GM23338 (cell line): Measurements from ENCODE around the gene CACNA2D3. TPM values are rescaled to one million over a fixed set of nuclear protein-coding genes. Genes with fewer than 3 reads are reported as not detected.
A peak's percentile ranks its signal among the peaks of the same experiment; 100 is the strongest.

Experiments used
- ATAC-seq: fragments of 200-7000 bp; cut with Tn5 transposase; 3 replicates; pipeline ENCODE4 v1.9.1; 2020
- DNase-seq: peaks from one replicate; pipeline ENCODE4 v3.0.0-alpha.2; 2015; ENCODE audit warnings: low spot score
- H2AFZ ChIP-seq: fragments of 200-600 bp; sonication (generic); 2 replicates; pipeline ENCODE4 v1.8.0; 2016; ENCODE audit warnings: antibody characterized with exemption, mild to moderate bottlenecking, moderate library complexity
- H3F3A ChIP-seq: fragments of 200-600 bp; sonication (generic); replicated peaks from 2 replicates; pipeline ENCODE4 v1.8.0; 2017; ENCODE audit warnings: antibody characterized with exemption, mixed run types, low read depth
- H3K27ac ChIP-seq: fragments of 200-600 bp; sonication (generic); 2 replicates; pipeline ENCODE4 v1.6.1; 2016; ENCODE audit warnings: low read depth
- H3K27me3 ChIP-seq: fragments of 200-600 bp; sonication (generic); 2 replicates; pipeline ENCODE4 v1.8.0; 2016; ENCODE audit warnings: mild to moderate bottlenecking, mixed run types, moderate library complexity; ENCODE audit not compliant: insufficient read depth
- H3K36me3 ChIP-seq: fragments of 200-600 bp; sonication (generic); 2 replicates; pipeline ENCODE4 v1.8.0; 2016; ENCODE audit warnings: mild to moderate bottlenecking; ENCODE audit not compliant: insufficient read depth
- H3K4me1 ChIP-seq: fragments of 200-600 bp; sonication (generic); 2 replicates; pipeline ENCODE4 v1.8.0; 2016; ENCODE audit warnings: mild to moderate bottlenecking, moderate library complexity; ENCODE audit not compliant: insufficient read depth
- H3K4me2 ChIP-seq: fragments of 200-600 bp; sonication (generic); 2 replicates; pipeline ENCODE4 v1.7.1; 2017; ENCODE audit warnings: mixed run types
- H3K4me3 ChIP-seq: fragments of 200-600 bp; sonication (generic); 2 replicates; pipeline ENCODE4 v1.6.1; 2016; ENCODE audit warnings: mixed run types
- H3K79me2 ChIP-seq: fragments of 200-600 bp; sonication (generic); replicated peaks from 2 replicates; pipeline ENCODE4 v1.8.0; 2017; ENCODE audit warnings: mild to moderate bottlenecking; ENCODE audit not compliant: insufficient read depth
- H3K9me2 ChIP-seq: fragments of 200-600 bp; sonication (generic); 2 replicates; pipeline ENCODE4 v1.8.0; 2017; ENCODE audit not compliant: insufficient read depth
- H4K20me1 ChIP-seq: fragments of 200-600 bp; sonication (generic); replicated peaks from 2 replicates; pipeline ENCODE4 v1.8.0; 2017; ENCODE audit warnings: mild to moderate bottlenecking; ENCODE audit not compliant: insufficient read depth
- H3K27ac Mint-ChIP-seq: 2 replicates; pipeline ENCODE4 v1.8.0; 2020; ENCODE audit warnings: inconsistent platforms, mild to moderate bottlenecking, moderate library complexity, mixed read lengths
- H3K27me3 Mint-ChIP-seq: 3 replicates; pipeline ENCODE4 v1.8.0; 2022; ENCODE audit warnings: low read depth, mild to moderate bottlenecking, moderate library complexity, mixed read lengths, inconsistent platforms; ENCODE audit not compliant: insufficient read depth, poor library complexity
- H3K36me3 Mint-ChIP-seq: 3 replicates; pipeline ENCODE4 v1.8.0; 2021; ENCODE audit warnings: low read depth, mild to moderate bottlenecking, inconsistent platforms, moderate library complexity, mixed read lengths
- H3K4me1 Mint-ChIP-seq: 3 replicates; pipeline ENCODE4 v1.8.0; 2020; ENCODE audit warnings: mild to moderate bottlenecking, inconsistent platforms, mixed read lengths
- H3K4me3 Mint-ChIP-seq: 3 replicates; pipeline ENCODE4 v1.8.0; 2021; ENCODE audit warnings: moderate library complexity, mild to moderate bottlenecking, inconsistent platforms, mixed read lengths
- H3K9me3 Mint-ChIP-seq: 3 replicates; pipeline ENCODE4 v1.8.0; 2020; ENCODE audit warnings: moderate library complexity, mild to moderate bottlenecking, inconsistent platforms, mixed read lengths
- CREB1 ChIP-seq: fragments of 250-450 bp; sonication (Bioruptor Pico); IDR thresholded peaks from 2 replicates; pipeline ENCODE4 v1.5.0; 2020; ENCODE audit warnings: low read depth, mild to moderate bottlenecking, moderate library complexity
- EZH2 ChIP-seq: fragments of 200-600 bp; sonication (generic); IDR thresholded peaks from one replicate; pipeline ENCODE4 v1.8.0; 2017; ENCODE audit warnings: antibody characterized with exemption, mild to moderate bottlenecking, low read depth; ENCODE audit not compliant: unreplicated experiment
- EZH2phosphoT487 ChIP-seq: fragments of 200-600 bp; sonication (generic); IDR thresholded peaks from one replicate; pipeline ENCODE4 v1.8.1; 2018; ENCODE audit warnings: antibody characterized with exemption; ENCODE audit not compliant: unreplicated experiment
- JUNB ChIP-seq: IDR thresholded peaks from one replicate; pipeline ENCODE4 v1.6.1; 2016; ENCODE audit warnings: antibody characterized with exemption; ENCODE audit not compliant: unreplicated experiment
- NANOG ChIP-seq: IDR thresholded peaks from 2 replicates; pipeline ENCODE4 v1.6.1; 2016; ENCODE audit warnings: antibody characterized with exemption, borderline replicate concordance
- POLR2AphosphoS5 ChIP-seq: IDR thresholded peaks from 2 replicates; pipeline ENCODE4 v1.6.1; 2016; ENCODE audit warnings: antibody characterized with exemption, low read depth
- STAT1 ChIP-seq: IDR thresholded peaks from one replicate; pipeline ENCODE4 v1.6.1; 2016; ENCODE audit warnings: antibody characterized with exemption; ENCODE audit not compliant: unreplicated experiment
- ZNF114 ChIP-seq: fragments of 250-450 bp; sonication (Bioruptor Pico); IDR thresholded peaks from 2 replicates; pipeline ENCODE4 v1.5.0; 2020; ENCODE audit warnings: mild to moderate bottlenecking, moderate library complexity
- ZNF331 ChIP-seq: fragments of 250-450 bp; sonication (Bioruptor Pico); IDR thresholded peaks from 2 replicates; pipeline ENCODE4 v1.5.0; 2020; ENCODE audit warnings: low read depth, mild to moderate bottlenecking, moderate library complexity
- polyA plus RNA-seq: library from polyadenylated mRNA; unstranded; fragments of >200 nt; fragmentation: Nextera tagmentation; extraction: Ambion mirVana; gene quantifications from 2 replicates; pipeline ENCODE4 v1.2.1, GENCODE V29; 2016
- total RNA-seq: library from RNA; depleted of rRNA; stranded (reverse); fragments of >200 nt; shearing (Covaris generic); gene quantifications from 2 replicates; pipeline ENCODE4 v1.2.3, GENCODE V29; 2014
- TF ChIP-seq, protein P1 (sequence below): IDR thresholded peaks from one replicate; pipeline ENCODE4 v1.6.1; 2018; ENCODE audit warnings: antibody characterized with exemption; ENCODE audit not compliant: unreplicated experiment
- TF ChIP-seq, protein P2 (sequence below): IDR thresholded peaks from 2 replicates; pipeline ENCODE4 v1.6.1; 2016; ENCODE audit warnings: antibody characterized with exemption
- TF ChIP-seq, protein P3 (sequence below), 2 experiments: fragments of 200-600 bp in 1 of 2; sonication (generic) in 1 of 2; conservative IDR thresholded peaks; 2 replicates each; pipeline versions ENCODE4 v1.5.1 to v1.6.1; 2016 to 2017; ENCODE audit warnings: antibody characterized with exemption in 2 of 2, low read depth in 2 of 2, mild to moderate bottlenecking in 2 of 2, moderate library complexity in 1 of 2

The CACNA2D3 gene
- total and polyA plus RNA-seq, 2 experiments from 2014 or later, result 2.2 to 2.3 TPM

DNA sequence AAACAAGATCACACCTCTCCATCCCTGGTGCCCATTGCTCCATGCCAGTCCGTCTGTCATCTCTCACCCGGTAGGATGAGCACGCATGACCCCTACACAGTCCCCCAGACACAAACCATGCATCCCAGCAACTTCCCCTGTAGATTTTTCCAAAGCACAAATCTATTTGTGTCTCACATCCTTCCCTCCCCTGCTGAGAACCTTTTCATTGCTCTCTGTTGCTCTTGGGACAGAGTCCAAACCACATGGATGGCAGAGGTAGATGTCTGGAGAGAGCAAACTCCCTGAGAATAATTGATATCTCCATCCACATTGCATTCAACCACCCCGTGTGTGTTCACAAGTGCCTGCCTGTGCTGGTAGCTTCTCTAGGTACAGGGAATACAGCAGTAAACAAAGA is 835.4 kb downstream of the CACNA2D3 start:
- Histone ChIP-seq H4K20me1 (no peaks in the 10 kb centered on the region), H3K36me3 (no peaks in the 10 kb centered on the region), H3K27ac (no peak overlapping the region), H3K4me3 (no peak overlapping the region), H3K4me2 (no peak overlapping the region), H3K79me2 (no peaks in the 10 kb centered on the region), H2AFZ (no peak overlapping the region), H3K4me1 (peaks cover 26% of the 10 kb centered on the region; the same call in 1 of the 2 replicates), H3K27me3 (no peaks in the 10 kb centered on the region), H3K9me2 (peaks cover 19% of the 10 kb centered on the region), H3F3A (no peaks in the 10 kb centered on the region)
- H3K27ac Mint-ChIP-seq, result no peak overlapping the region
- H3K4me1 Mint-ChIP-seq, result peaks cover 30% of the 10 kb centered on the region
- DNase-seq (no peak), ATAC-seq (no peak)
- TF ChIP-seq CREB1 (CRISPR knock-in tag) (no peak), ZNF114 (CRISPR knock-in tag) (no peak), JUNB (no peak), ZNF331 (CRISPR knock-in tag) (no peak), EZH2phosphoT487 (no peak), NANOG (no peak), EZH2 (no peak), POLR2AphosphoS5 (no peak), STAT1 (no peak)
- TF ChIP-seq, protein P1, sequence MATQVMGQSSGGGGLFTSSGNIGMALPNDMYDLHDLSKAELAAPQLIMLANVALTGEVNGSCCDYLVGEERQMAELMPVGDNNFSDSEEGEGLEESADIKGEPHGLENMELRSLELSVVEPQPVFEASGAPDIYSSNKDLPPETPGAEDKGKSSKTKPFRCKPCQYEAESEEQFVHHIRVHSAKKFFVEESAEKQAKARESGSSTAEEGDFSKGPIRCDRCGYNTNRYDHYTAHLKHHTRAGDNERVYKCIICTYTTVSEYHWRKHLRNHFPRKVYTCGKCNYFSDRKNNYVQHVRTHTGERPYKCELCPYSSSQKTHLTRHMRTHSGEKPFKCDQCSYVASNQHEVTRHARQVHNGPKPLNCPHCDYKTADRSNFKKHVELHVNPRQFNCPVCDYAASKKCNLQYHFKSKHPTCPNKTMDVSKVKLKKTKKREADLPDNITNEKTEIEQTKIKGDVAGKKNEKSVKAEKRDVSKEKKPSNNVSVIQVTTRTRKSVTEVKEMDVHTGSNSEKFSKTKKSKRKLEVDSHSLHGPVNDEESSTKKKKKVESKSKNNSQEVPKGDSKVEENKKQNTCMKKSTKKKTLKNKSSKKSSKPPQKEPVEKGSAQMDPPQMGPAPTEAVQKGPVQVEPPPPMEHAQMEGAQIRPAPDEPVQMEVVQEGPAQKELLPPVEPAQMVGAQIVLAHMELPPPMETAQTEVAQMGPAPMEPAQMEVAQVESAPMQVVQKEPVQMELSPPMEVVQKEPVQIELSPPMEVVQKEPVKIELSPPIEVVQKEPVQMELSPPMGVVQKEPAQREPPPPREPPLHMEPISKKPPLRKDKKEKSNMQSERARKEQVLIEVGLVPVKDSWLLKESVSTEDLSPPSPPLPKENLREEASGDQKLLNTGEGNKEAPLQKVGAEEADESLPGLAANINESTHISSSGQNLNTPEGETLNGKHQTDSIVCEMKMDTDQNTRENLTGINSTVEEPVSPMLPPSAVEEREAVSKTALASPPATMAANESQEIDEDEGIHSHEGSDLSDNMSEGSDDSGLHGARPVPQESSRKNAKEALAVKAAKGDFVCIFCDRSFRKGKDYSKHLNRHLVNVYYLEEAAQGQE, result no peak
- H3K36me3 Mint-ChIP-seq, result no peaks in the 10 kb centered on the region
- H3K27me3 Mint-ChIP-seq, result peaks cover 6% of the 10 kb centered on the region
- H3K9me3 Mint-ChIP-seq, result no peaks in the 10 kb centered on the region
- no peak overlapping the region for H3K4me3 Mint-ChIP-seq

DNA sequence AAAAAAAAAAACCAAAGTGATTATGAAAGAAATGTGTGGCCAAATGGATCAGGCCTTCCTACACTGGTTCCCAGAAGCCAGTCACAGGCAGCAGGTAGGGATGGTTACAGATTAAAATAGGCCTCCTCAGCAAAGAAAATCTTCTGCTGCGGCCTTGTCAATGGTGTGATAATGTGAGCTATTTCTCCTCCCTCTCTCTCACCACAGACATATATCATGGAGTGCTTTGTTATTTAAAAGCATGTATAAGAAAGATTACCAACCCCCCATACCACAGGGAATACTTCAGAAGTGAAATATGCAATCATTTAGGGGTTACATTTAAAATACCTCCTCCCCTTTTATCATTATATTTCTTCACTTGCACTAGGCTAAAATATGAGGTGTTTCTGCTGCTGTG is 837.7 kb downstream of the CACNA2D3 start:
- no peaks in the 10 kb centered on the region for H3K9me3 Mint-ChIP-seq
- peaks cover 19% of the 10 kb centered on the region for H3K9me2 ChIP-seq
- H3K27ac ChIP-seq, result no peak overlapping the region
- no peaks in the 10 kb centered on the region for H3K36me3 ChIP-seq
- no peak overlapping the region for H3K4me3 ChIP-seq
- H3K27me3 Mint-ChIP-seq, result no peaks in the 10 kb centered on the region
- no peaks in the 10 kb centered on the region for H3K36me3 Mint-ChIP-seq
- ATAC-seq (peak; percentile 31; the same call in 1 of the 3 replicates), DNase-seq (no peak)
- H3K79me2 ChIP-seq, result no peaks in the 10 kb centered on the region
- H3K4me1 Mint-ChIP-seq, result peaks cover 15% of the 10 kb centered on the region
- peaks cover 18% of the 10 kb centered on the region; the same call in 1 of the 2 replicates for H3K4me1 ChIP-seq
- H3K27ac Mint-ChIP-seq, result 0 out of 2 replicates have a peak overlapping the region, but pooled peaks have one; percentile 46
- H3K4me3 Mint-ChIP-seq, result no peak overlapping the region
- H2AFZ ChIP-seq, result no peak overlapping the region
- 0 out of 2 replicates have a peak, but pooled peaks cover 2% of the 10 kb centered on the region for H4K20me1 ChIP-seq
- no peaks in the 10 kb centered on the region for H3F3A ChIP-seq
- no peak overlapping the region for H3K4me2 ChIP-seq
- no peaks in the 10 kb centered on the region for H3K27me3 ChIP-seq
- TF ChIP-seq ZNF114 (CRISPR knock-in tag), result no peak
- TF ChIP-seq POLR2AphosphoS5, result no peak
- no peak for TF ChIP-seq EZH2
- TF ChIP-seq STAT1, result no peak
- TF ChIP-seq, protein P1, result no peak
- TF ChIP-seq JUNB, result no peak
- TF ChIP-seq, protein P2, sequence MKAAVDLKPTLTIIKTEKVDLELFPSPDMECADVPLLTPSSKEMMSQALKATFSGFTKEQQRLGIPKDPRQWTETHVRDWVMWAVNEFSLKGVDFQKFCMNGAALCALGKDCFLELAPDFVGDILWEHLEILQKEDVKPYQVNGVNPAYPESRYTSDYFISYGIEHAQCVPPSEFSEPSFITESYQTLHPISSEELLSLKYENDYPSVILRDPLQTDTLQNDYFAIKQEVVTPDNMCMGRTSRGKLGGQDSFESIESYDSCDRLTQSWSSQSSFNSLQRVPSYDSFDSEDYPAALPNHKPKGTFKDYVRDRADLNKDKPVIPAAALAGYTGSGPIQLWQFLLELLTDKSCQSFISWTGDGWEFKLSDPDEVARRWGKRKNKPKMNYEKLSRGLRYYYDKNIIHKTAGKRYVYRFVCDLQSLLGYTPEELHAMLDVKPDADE, result no peak
- TF ChIP-seq NANOG, result no peak
- no peak for TF ChIP-seq CREB1 (CRISPR knock-in tag)
- TF ChIP-seq, protein P3, sequence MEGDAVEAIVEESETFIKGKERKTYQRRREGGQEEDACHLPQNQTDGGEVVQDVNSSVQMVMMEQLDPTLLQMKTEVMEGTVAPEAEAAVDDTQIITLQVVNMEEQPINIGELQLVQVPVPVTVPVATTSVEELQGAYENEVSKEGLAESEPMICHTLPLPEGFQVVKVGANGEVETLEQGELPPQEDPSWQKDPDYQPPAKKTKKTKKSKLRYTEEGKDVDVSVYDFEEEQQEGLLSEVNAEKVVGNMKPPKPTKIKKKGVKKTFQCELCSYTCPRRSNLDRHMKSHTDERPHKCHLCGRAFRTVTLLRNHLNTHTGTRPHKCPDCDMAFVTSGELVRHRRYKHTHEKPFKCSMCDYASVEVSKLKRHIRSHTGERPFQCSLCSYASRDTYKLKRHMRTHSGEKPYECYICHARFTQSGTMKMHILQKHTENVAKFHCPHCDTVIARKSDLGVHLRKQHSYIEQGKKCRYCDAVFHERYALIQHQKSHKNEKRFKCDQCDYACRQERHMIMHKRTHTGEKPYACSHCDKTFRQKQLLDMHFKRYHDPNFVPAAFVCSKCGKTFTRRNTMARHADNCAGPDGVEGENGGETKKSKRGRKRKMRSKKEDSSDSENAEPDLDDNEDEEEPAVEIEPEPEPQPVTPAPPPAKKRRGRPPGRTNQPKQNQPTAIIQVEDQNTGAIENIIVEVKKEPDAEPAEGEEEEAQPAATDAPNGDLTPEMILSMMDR (conservative IDR thresholded peaks at IDR 0.05; ENCODE audit: low read depth in 2 of 2), result no peak
- TF ChIP-seq EZH2phosphoT487, result no peak
- no peak for TF ChIP-seq ZNF331 (CRISPR knock-in tag)
